ENCODE data around the gene ATP6V0A1.

DNA sequence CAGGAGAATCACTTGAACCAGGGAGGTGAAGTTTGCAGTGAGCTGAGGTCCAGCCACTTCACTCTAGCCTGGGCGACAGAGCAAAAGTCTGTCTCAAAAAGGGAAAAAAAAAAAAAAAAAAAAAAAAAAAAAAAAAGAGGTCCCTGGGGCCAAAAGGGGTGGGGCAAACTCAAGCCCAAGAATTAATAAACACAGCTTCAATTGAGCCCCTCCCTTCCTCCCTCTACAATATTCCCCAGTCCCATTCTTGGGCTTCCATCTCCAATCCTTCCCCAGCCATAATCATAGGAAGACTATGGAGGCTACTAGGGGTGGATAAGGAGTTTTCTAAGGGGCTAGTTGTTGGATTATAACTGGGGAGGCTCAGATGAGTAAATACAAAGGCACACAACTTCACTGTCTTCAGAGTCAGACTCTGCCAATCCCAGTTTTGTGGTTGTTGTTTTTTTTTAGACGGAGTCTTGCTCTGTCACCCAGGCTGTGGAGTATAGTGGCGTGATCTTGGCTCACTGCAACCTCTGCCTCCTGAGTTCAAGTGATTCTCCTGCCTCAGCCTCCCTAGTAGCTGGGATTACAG is 45.1 kb upstream of the ATP6V0A1 start:
- TF ChIP-seq, protein P1, sequence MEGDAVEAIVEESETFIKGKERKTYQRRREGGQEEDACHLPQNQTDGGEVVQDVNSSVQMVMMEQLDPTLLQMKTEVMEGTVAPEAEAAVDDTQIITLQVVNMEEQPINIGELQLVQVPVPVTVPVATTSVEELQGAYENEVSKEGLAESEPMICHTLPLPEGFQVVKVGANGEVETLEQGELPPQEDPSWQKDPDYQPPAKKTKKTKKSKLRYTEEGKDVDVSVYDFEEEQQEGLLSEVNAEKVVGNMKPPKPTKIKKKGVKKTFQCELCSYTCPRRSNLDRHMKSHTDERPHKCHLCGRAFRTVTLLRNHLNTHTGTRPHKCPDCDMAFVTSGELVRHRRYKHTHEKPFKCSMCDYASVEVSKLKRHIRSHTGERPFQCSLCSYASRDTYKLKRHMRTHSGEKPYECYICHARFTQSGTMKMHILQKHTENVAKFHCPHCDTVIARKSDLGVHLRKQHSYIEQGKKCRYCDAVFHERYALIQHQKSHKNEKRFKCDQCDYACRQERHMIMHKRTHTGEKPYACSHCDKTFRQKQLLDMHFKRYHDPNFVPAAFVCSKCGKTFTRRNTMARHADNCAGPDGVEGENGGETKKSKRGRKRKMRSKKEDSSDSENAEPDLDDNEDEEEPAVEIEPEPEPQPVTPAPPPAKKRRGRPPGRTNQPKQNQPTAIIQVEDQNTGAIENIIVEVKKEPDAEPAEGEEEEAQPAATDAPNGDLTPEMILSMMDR (IDR thresholded peaks at IDR 0.05; ENCODE audit: extremely low read depth in 1 of 2, insufficient read depth in 1 of 2, low read depth in 1 of 2, low read length in 2 of 2): no peak
- TF ChIP-seq POLR2A (IDR thresholded peaks at IDR 0.05; ENCODE audit: low read depth, low read length) (no peak), POLR2AphosphoS5 (IDR thresholded peaks at IDR 0.05; ENCODE audit: insufficient read depth, low read depth, low read length) (peak; percentile 18), JUN (IDR thresholded peaks at IDR 0.05; ENCODE audit: borderline replicate concordance, insufficient read depth, insufficient read length, low read depth) (no peak), EZH2 (IDR thresholded peaks at IDR 0.05; ENCODE audit: borderline replicate concordance, low read depth, low read length, severe bottlenecking) (no peak), MAX (IDR thresholded peaks at IDR 0.05; ENCODE audit: insufficient read depth, insufficient read length) (no peak), FOS (IDR thresholded peaks at IDR 0.05; ENCODE audit: borderline replicate concordance, insufficient read depth, low read length) (no peak)

Measured in endothelial cell of umbilical vein (primary cell).